HepG2 (cell line): ENCODE results near the gene SGCG. TPM values are rescaled to one million over a fixed set of nuclear protein-coding genes. Genes with fewer than 3 reads are reported as not detected.

Experiments
- ATAC-seq: fragments of 200-7000 bp; cut with Tn5 transposase; 3 replicates; pipeline ENCODE4 v1.9.1; 2020; ENCODE audit warnings: mild to moderate bottlenecking, moderate library complexity
- BruUV-seq: library from RNA; stranded (reverse); fragments of 400-500 nt; replicated peaks from 2 replicates; lab custom pipeline; 2021; lab: Mats Ljungman, UMichigan
- CTCF ChIA-PET: fragments of 300-600 bp; formaldehyde crosslinking; extraction: SDS; loops from one replicate; lab custom pipeline; 2021; ENCODE audit warnings: low total read pairs, inconsistent platforms, low intra/inter-chr PET ratio; lab: Yijun Ruan, JAX
- POLR2A ChIA-PET: fragments of 350-600 bp; sonication (Branson Sonifier 250); formaldehyde crosslinking; loops from one replicate; lab custom pipeline; 2020; ENCODE audit warnings: antibody characterized with exemption, inconsistent platforms; lab: Yijun Ruan, JAX
- DNase-seq: peaks from one replicate; pipeline ENCODE4 v3.0.0-alpha.2; 2015; ENCODE audit warnings: low spot score
- FAIRE-seq: peaks from 3 replicates; lab custom pipeline; 2011; peaks lifted over from hg19 to GRCh38; lab: Jason Lieb, UNC
- H2AFZ ChIP-seq: one replicate; pipeline ENCODE4 v1.6.1; 2011; ENCODE audit warnings: low read length, inconsistent platforms
- H3K27ac ChIP-seq: fragments of 300-600 bp; 3 replicates; pipeline ENCODE4 v1.8.0; 2011; ENCODE audit warnings: mixed run types, mild to moderate bottlenecking, mixed read lengths, low read length, inconsistent platforms; ENCODE audit not compliant: insufficient read depth; ENCODE audit errors: extremely low read length
- H3K27me3 ChIP-seq, 2 experiments: fragments of 200-600 bp in 1 of 2; 2 replicates in 1 of 2; 3 replicates in 1 of 2; pipeline versions ENCODE4 v1.6.0 to v1.8.0; 2011; ENCODE audit warnings: low read length in 2 of 2, mild to moderate bottlenecking in 2 of 2, moderate library complexity in 2 of 2, inconsistent platforms in 1 of 2; ENCODE audit not compliant: insufficient read depth in 2 of 2, control insufficient read depth in 1 of 2
- H3K36me3 ChIP-seq, 2 experiments: fragments of 200-600 bp in 1 of 2; replicated peaks in 1 of 2; 2 replicates in 1 of 2; 3 replicates in 1 of 2; pipeline versions ENCODE4 v1.5.1 to v1.8.0; 2011; ENCODE audit warnings: low read length in 2 of 2, inconsistent platforms in 1 of 2; ENCODE audit not compliant: insufficient read depth in 2 of 2, control insufficient read depth in 1 of 2
- H3K4me1 ChIP-seq: 2 replicates; pipeline ENCODE4 v1.5.1; 2012; ENCODE audit warnings: low read length, inconsistent platforms; ENCODE audit not compliant: insufficient read depth
- H3K4me2 ChIP-seq: 2 replicates; pipeline ENCODE4 v1.6.0; 2011; ENCODE audit warnings: low read depth, low read length, inconsistent platforms
- H3K4me3 ChIP-seq, 3 experiments: fragments of 200-600 bp in 1 of 3; sonication (generic), shearing (Covaris generic) in 1 of 3; replicated peaks in 1 of 3; 2 replicates each; pipeline ENCODE4 v1.5.1; 2011 to 2016; ENCODE audit warnings: low read length in 3 of 3, inconsistent platforms in 2 of 3, low read depth in 2 of 3, mild to moderate bottlenecking in 2 of 3, control low read depth in 1 of 3, mixed read lengths in 1 of 3; ENCODE audit not compliant: insufficient read depth in 1 of 3
- H3K79me2 ChIP-seq: one replicate; pipeline ENCODE4 v1.6.1; 2011; ENCODE audit warnings: low read length, inconsistent platforms; ENCODE audit not compliant: insufficient read depth
- H3K9ac ChIP-seq: 2 replicates; pipeline ENCODE4 v1.6.0; 2011; ENCODE audit warnings: mild to moderate bottlenecking, low read depth, low read length, inconsistent platforms; ENCODE audit not compliant: insufficient read depth
- H3K9me3 ChIP-seq: 2 replicates; pipeline ENCODE4 v1.5.1; 2012; ENCODE audit warnings: mild to moderate bottlenecking, low read length
- H4K20me1 ChIP-seq: 2 replicates; pipeline ENCODE4 v1.6.0; 2011; ENCODE audit warnings: inconsistent platforms, mild to moderate bottlenecking, low read length, moderate library complexity; ENCODE audit not compliant: insufficient read depth
- CCAR2 ChIP-seq: fragments of 200-400 bp; formaldehyde crosslinking; optimal IDR thresholded peaks from 2 replicates; pipeline ENCODE3; 2018; ENCODE audit warnings: low read depth, mild to moderate bottlenecking, low read length, moderate library complexity
- HDAC1 ChIP-seq: sonication (generic); formaldehyde crosslinking; IDR thresholded peaks from 2 replicates; pipeline ENCODE4 v1.5.1; 2020; ENCODE audit warnings: mild to moderate bottlenecking, missing genetic modification reagents
- HNRNPLL ChIP-seq: fragments of 200-400 bp; formaldehyde crosslinking; IDR thresholded peaks from 2 replicates; pipeline ENCODE4 v1.6.1; 2017; ENCODE audit warnings: mild to moderate bottlenecking, low read depth, low read length; ENCODE audit not compliant: poor library complexity, severe bottlenecking
- HOXA5 ChIP-seq: sonication (generic); formaldehyde crosslinking; IDR thresholded peaks from 2 replicates; pipeline ENCODE4 v1.4.0; 2020; ENCODE audit warnings: missing genetic modification reagents
- ISX ChIP-seq: sonication (generic); formaldehyde crosslinking; conservative IDR thresholded peaks from 2 replicates; pipeline ENCODE4 v1.5.0; 2020; ENCODE audit warnings: missing genetic modification reagents
- KDM4B ChIP-seq: sonication (generic); formaldehyde crosslinking; IDR thresholded peaks from 2 replicates; pipeline ENCODE4 v1.4.0; 2020; ENCODE audit warnings: missing genetic modification reagents
- MATR3 ChIP-seq: sonication (generic); formaldehyde crosslinking; IDR thresholded peaks from 2 replicates; pipeline ENCODE4 v1.4.0; 2020; ENCODE audit warnings: missing genetic modification reagents
- MYNN ChIP-seq: sonication (generic); formaldehyde crosslinking; IDR thresholded peaks from 2 replicates; pipeline ENCODE4 v1.4.0; 2020; ENCODE audit warnings: mild to moderate bottlenecking, low read depth, missing genetic modification reagents
- NBN ChIP-seq: fragments of 450-650 bp; conservative IDR thresholded peaks from 2 replicates; pipeline ENCODE4 v1.6.1; 2017
- NFKBIZ ChIP-seq: IDR thresholded peaks from 2 replicates; pipeline ENCODE4 v1.6.1; 2018; ENCODE audit warnings: missing genetic modification reagents, missing compliant biosample characterization
- POLR2A ChIP-seq, 2 experiments: IDR thresholded peaks; 2 replicates each; pipeline ENCODE4 v1.6.1; 2011; ENCODE audit warnings: low read depth in 2 of 2, low read length in 2 of 2, mild to moderate bottlenecking in 1 of 2, moderate library complexity in 1 of 2; ENCODE audit not compliant: insufficient read depth in 1 of 2
- SRF ChIP-seq: IDR thresholded peaks from 2 replicates; pipeline ENCODE4 v1.6.1; 2011; ENCODE audit warnings: mild to moderate bottlenecking, low read depth, low read length, moderate library complexity
- TARDBP ChIP-seq: sonication (generic); formaldehyde crosslinking; IDR thresholded peaks from 2 replicates; pipeline ENCODE4 v1.8.0; 2022; ENCODE audit warnings: mild to moderate bottlenecking, missing genetic modification reagents
- ZBTB14 ChIP-seq: sonication (generic); formaldehyde crosslinking; IDR thresholded peaks from 2 replicates; pipeline ENCODE4 v1.4.0; 2020; ENCODE audit warnings: missing genetic modification reagents
- ZBTB7B ChIP-seq: sonication (generic); formaldehyde crosslinking; IDR thresholded peaks from 2 replicates; pipeline ENCODE4 v1.4.0; 2020; ENCODE audit warnings: missing genetic modification reagents
- ZC3H13 ChIP-seq: sonication (generic); formaldehyde crosslinking; IDR thresholded peaks from 2 replicates; pipeline ENCODE4 v1.8.1; 2023; ENCODE audit warnings: mild to moderate bottlenecking, missing genetic modification reagents, moderate library complexity
- ZMAT3 ChIP-seq: sonication (generic); formaldehyde crosslinking; conservative IDR thresholded peaks from 2 replicates; pipeline ENCODE4 v1.7.0; 2021; ENCODE audit warnings: missing genetic modification reagents
- ZNF333 ChIP-seq: sonication (generic); formaldehyde crosslinking; IDR thresholded peaks from 2 replicates; pipeline ENCODE4 v1.4.0; 2020; ENCODE audit warnings: mild to moderate bottlenecking, missing genetic modification reagents, borderline replicate concordance
- ZNF644 ChIP-seq: IDR thresholded peaks from 2 replicates; pipeline ENCODE4 v1.6.1; 2016; ENCODE audit warnings: low read depth
- ZNF776 ChIP-seq: sonication (generic); formaldehyde crosslinking; IDR thresholded peaks from 2 replicates; pipeline ENCODE4 v1.4.0; 2020; ENCODE audit warnings: mild to moderate bottlenecking, missing genetic modification reagents
- WGBS: methylation state at CpG from one replicate; pipeline ENCODE4 v1.1.6; 2017; ENCODE audit warnings: low lambda C conversion rate; 5-methylcytosine and 5-hydroxymethylcytosine counted together
- in situ Hi-C: cut with HindIII; loops from 2 replicates; pipeline ENCODE4 v1.10.0; 2017; ENCODE audit warnings: low pct_unique_long_range_greater_than_20kb; ENCODE audit not compliant: extremely low pct_ligation_motif_present
- intact Hi-C: fragments of 100-400 bp; cut with micrococcal nuclease; formaldehyde crosslinking; loops from one replicate; pipeline ENCODE4 v1.10.0; 2022; ENCODE audit not compliant: unreplicated experiment
- polyA plus RNA-seq, 8 experiments: library from polyadenylated mRNA; depleted of rRNA in 3 of 8; stranded (reverse) in 7 of 8; unstranded in 1 of 8; fragments of >200 nt; fragmentation: Illumina TruSeq in 4 of 8; extraction: Trizol in 4 of 8; gene quantifications; 2 replicates each; pipeline versions ENCODE4 v1.2.1 to v1.2.3, GENCODE V29; 2011 to 2016; ENCODE audit warnings: low read depth in 4 of 8, missing spikeins in 1 of 8, mixed read lengths in 1 of 8; ENCODE audit not compliant: insufficient read depth in 1 of 8
- total RNA-seq, 5 experiments: library from RNA; depleted of rRNA; stranded (reverse); fragments of >200 nt; fragmentation: Illumina TruSeq; extraction: Trizol; gene quantifications; 2 replicates each; pipeline ENCODE4 v1.2.3, GENCODE V29; 2016; ENCODE audit warnings: low read depth in 1 of 5

SGCG gene
- total and polyA plus RNA-seq, 2 of the 13 experiments (the other 11 are each of a cell fraction or from before 2014, with no cell fraction given): not detected

DNA sequence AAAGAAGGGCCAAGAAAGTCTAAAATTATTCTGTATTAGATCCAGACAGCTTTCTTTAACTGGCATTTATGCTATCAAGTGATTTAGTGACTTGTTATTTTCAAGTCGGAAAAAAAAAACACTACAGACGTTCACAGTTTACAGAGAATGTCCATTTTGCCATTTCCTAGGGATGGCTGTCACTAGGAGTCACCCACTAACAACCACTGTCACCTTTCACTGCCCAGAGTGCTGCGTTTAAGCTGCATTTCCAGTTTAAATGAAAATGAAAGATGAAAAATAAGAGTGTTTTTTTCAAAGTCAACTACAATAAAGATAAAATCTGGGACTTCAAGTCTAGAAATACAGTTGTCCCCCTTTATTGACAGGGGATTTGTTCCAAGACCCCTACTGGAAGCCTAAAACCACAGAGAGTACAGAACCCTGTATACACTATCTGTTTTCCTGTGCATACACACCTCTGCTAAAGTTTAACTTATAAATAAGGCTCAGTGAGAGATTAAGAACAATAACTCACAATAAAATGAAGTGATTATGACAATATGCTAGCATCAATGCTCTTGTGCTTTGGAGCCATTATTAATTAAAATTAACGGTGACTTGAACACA is 140.3 kb downstream of the SGCG start:
- Histone ChIP-seq H2AFZ (no peak overlapping the region), H3K4me2 (peak overlapping the region; percentile 28; the same call in 1 of the 2 replicates), H3K36me3 (no peaks in the 10 kb centered on the region), H3K4me3 (no peak overlapping the region), H3K27me3 (no peaks in the 10 kb centered on the region; a peak in 1 of 5 replicates), H4K20me1 (no peaks in the 10 kb centered on the region), H3K79me2 (no peaks in the 10 kb centered on the region)
- no peak for DNase-seq
- no peak for FAIRE-seq
- ATAC-seq: peak; percentile 57
- TF ChIP-seq ISX: no peak
- TF ChIP-seq SRF: no peak
- no peak for TF ChIP-seq ZMAT3 (CRISPR knock-in tag)
- TF ChIP-seq HDAC1: no peak
- TF ChIP-seq ZNF333 (CRISPR knock-in tag): no peak
- TF ChIP-seq NBN: no peak
- no peak for TF ChIP-seq CCAR2
- no peak for TF ChIP-seq HOXA5 (CRISPR knock-in tag)
- no peak for TF ChIP-seq ZC3H13 (CRISPR knock-in tag)
- TF ChIP-seq HNRNPLL: no peak
- no peak for TF ChIP-seq ZBTB7B (CRISPR knock-in tag)
- TF ChIP-seq TARDBP (CRISPR knock-in tag): no peak
- no peak for TF ChIP-seq ZNF776
- TF ChIP-seq NFKBIZ (CRISPR knock-in tag): no peak
- TF ChIP-seq ZNF644 (CRISPR knock-in tag): no peak
- no peak for TF ChIP-seq MATR3
- no peak for TF ChIP-seq MYNN (CRISPR knock-in tag)
- TF ChIP-seq POLR2A (IDR thresholded peaks at IDR 0.05; ENCODE audit: insufficient read depth in 1 of 2, low read depth in 2 of 2, low read length in 2 of 2): no peak
- no peak for TF ChIP-seq ZBTB14
- no peak for TF ChIP-seq KDM4B (CRISPR knock-in tag)
- TF ChIP-seq, all 625 proteins: peak for 0
- intact Hi-C loops: no loop called here
- ChIA-PET POLR2A (no interaction called here), CTCF (no interaction called here)
- H3K27ac ChIP-seq: no peak overlapping the region
- no peaks in the 10 kb centered on the region for H3K9me3 ChIP-seq
- no TSS peak for BruUV-seq
- in situ Hi-C loops: loop anchor here (25.0 kb wide), 1 partner anchor 509 kb away; no protein-coding TSS in a partner anchor
- WGBS: 13% methylated on average over 4 of the region's 4 CpGs
- H3K4me1 ChIP-seq: 0 out of 2 replicates have a peak, but pooled peaks cover 7% of the 10 kb centered on the region
- no peak overlapping the region for H3K9ac ChIP-seq
